PC-9 (cell line): ENCODE data around the gene KIF18A.

Experiments used
- CTCF ChIP-seq: fragments of 200-600 bp; sonication (generic); conservative IDR thresholded peaks from 2 replicates; pipeline ENCODE4 v1.6.1; 2017; ENCODE audit warnings: mixed run types, antibody characterized with exemption, mild to moderate bottlenecking, moderate library complexity
- EZH2 ChIP-seq: fragments of 200-600 bp; sonication (generic); IDR thresholded peaks from 2 replicates; pipeline ENCODE4 v1.8.0; 2017; ENCODE audit warnings: antibody characterized with exemption, low read depth

GRCh38 chr11:27973851-27974536 lies 134.0 kb downstream of the KIF18A start:
- TF ChIP-seq CTCF (no peak), EZH2 (no peak)
